RWPE1 (cell line): ENCODE results near the gene TAGLN2.

Experiments
- CTCF ChIA-PET: fragments of 350-600 bp; sonication (Branson Sonifier 250); formaldehyde crosslinking; extraction: SDS; loops from one replicate; lab custom pipeline; 2021; lab: Yijun Ruan, JAX
- POLR2A ChIA-PET: fragments of 400-600 bp; formaldehyde crosslinking; extraction: SDS; loops from one replicate; lab custom pipeline; 2020; ENCODE audit warnings: antibody characterized with exemption; ENCODE audit not compliant: low non-redundant PET; lab: Yijun Ruan, JAX
- DNase-seq: peaks from one replicate; pipeline ENCODE4 v3.0.0; 2012; ENCODE audit warnings: low spot score
- H3K27ac ChIP-seq: fragments of 450-650 bp; 2 replicates; pipeline ENCODE4 v1.5.1; 2017
- CTCF ChIP-seq: fragments of 450-650 bp; conservative IDR thresholded peaks from 2 replicates; pipeline ENCODE4 v1.5.1; 2017; ENCODE audit warnings: low read depth, mild to moderate bottlenecking

Gene TAGLN2

GRCh38 chr1:159934136-159935039 lies 9.1 kb upstream of the TAGLN2 start:
- POLR2A ChIA-PET, result no interaction called here
- TF ChIP-seq CTCF, result no peak
- no peak for DNase-seq
- CTCF ChIA-PET, result interaction anchor here (0.7 to 5.6 kb wide), 4 partner anchors 32 to 135 kb away, joined by 3 to 85 read pairs (median 3); no protein-coding TSS in a partner anchor
- peak overlapping the region; percentile 51 for H3K27ac ChIP-seq

- POLR2A ChIA-PET, result no interaction called here
- H3K27ac ChIP-seq, result peak overlapping the region; percentile 51
- no peak for TF ChIP-seq CTCF
- peak; percentile 53 for DNase-seq
- CTCF ChIA-PET, result interaction anchor here (0.6 to 5.6 kb wide), 4 partner anchors 15 to 134 kb away, joined by 3 to 85 read pairs (median 4); no protein-coding TSS in a partner anchor
These were observed 8.0 kb upstream of the TAGLN2 start for GRCh38 chr1:159933347-159933746.

- no peak for TF ChIP-seq CTCF
- POLR2A ChIA-PET, result no interaction called here
- CTCF ChIA-PET, result interaction anchor here (0.6 to 5.6 kb wide), 2 partner anchors 16 to 74 kb away, joined by 4 to 85 read pairs; no protein-coding TSS in a partner anchor
- peak overlapping the region; percentile 60 for H3K27ac ChIP-seq
- DNase-seq, result no peak
These were observed 7.3 kb upstream of the TAGLN2 start for GRCh38 chr1:159932296-159933285.

GRCh38 chr1:159931795-159932173 lies 6.5 kb upstream of the TAGLN2 start:
- CTCF ChIA-PET, result no interaction called here
- POLR2A ChIA-PET, result no interaction called here
- no peak for DNase-seq
- no peak for TF ChIP-seq CTCF
- peak overlapping the region; percentile 60 for H3K27ac ChIP-seq

GRCh38 chr1:159931101-159931794 lies 5.9 kb upstream of the TAGLN2 start:
- peak overlapping the region; percentile 60 for H3K27ac ChIP-seq
- CTCF ChIA-PET, result no interaction called here
- no peak for TF ChIP-seq CTCF
- POLR2A ChIA-PET, result no interaction called here
- DNase-seq, result no peak

GRCh38 chr1:159930634-159931033 lies 5.3 kb upstream of the TAGLN2 start:
- no peak for DNase-seq
- CTCF ChIA-PET, result interaction anchor here (1.5 to 2.0 kb wide), 2 partner anchors 9 to 76 kb away, joined by 5 to 11 read pairs; no protein-coding TSS in a partner anchor

More at GRCh38 chr1:159930634-159931033, 5.3 kb upstream of the TAGLN2 start:
- TF ChIP-seq CTCF, result no peak
- H3K27ac ChIP-seq, result peak overlapping the region; percentile 60
- POLR2A ChIA-PET, result no interaction called here
